HPDE6-E6E7 (cell line): ENCODE data around the gene ATP6V0B.

Experiments
- DNase-seq: peaks from one replicate; pipeline ENCODE4 v3.0.0; 2011; ENCODE audit warnings: missing footprints; ENCODE audit errors: extremely low spot score

ATP6V0B gene

DNA sequence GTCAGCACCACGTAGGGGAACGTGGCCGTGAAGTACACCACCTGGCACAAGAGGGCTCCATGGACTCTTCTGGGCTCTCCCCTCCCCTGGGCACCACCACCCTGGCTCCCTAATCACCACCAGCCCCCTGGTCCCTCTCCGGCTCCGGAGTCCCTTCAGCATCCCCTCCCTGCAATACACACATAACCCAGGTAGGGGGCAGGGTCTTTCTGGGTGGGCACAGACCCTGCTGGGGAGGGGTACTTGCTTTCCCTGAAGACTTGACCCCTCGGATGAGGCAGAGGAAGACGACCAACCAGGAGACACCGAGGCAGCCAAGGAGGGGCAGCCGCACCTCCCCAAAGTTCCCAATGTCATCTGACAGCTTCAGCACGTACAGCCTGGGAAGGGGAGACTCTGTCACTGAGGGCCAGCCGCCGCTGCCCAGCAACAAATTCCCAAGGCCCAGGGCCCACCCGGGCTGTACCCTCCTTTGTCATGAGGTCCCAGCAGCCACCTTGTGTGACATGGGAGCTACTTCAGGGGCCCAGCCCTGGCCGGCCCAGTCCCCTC is 27.9 kb downstream of the ATP6V0B start:
- DNase-seq, result no peak

DNA sequence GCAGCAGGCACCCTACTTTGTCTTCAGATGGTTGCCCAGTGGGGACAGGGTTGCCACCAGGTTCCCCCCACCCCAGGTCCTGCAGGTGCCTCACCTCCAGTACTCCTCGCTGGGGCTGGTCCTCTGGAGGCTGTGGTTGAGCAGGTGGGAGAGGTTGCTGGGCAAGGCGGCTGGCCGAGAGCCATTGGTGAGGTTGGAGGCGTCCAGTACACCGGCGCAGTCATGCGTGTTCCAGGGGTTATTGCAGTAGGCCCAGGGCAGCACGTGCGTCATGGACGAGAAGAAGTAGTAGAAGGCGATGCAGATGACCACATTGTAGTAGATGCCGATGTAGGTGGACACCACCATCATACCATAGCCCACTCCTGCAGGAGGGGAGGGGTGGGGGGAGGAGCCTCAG is 33.5 kb downstream of the ATP6V0B start:
- no peak for DNase-seq

- no peak for DNase-seq
These were observed 36.2 kb downstream of the ATP6V0B start for GRCh38 chr1:44010935-44011471.

DNA sequence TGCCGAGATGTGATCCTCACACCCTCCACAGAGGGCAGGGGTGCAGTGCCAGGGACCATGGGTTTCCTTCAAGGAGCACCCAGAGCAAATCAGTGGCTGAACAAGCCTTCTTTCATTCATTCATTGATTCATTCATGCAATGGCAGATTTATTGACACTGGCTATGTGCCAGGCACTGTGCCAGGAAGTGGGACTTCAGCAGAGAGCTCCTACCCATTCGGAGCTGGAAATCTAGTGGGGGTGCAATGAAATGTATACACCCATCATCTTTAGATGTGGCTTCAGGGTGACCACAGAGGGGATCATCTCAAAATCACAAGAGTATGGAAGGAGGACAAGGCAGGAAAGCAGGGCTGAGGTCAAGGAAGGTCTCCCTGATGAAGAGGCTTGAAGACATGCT is 37.6 kb downstream of the ATP6V0B start:
- DNase-seq, result no peak

DNA sequence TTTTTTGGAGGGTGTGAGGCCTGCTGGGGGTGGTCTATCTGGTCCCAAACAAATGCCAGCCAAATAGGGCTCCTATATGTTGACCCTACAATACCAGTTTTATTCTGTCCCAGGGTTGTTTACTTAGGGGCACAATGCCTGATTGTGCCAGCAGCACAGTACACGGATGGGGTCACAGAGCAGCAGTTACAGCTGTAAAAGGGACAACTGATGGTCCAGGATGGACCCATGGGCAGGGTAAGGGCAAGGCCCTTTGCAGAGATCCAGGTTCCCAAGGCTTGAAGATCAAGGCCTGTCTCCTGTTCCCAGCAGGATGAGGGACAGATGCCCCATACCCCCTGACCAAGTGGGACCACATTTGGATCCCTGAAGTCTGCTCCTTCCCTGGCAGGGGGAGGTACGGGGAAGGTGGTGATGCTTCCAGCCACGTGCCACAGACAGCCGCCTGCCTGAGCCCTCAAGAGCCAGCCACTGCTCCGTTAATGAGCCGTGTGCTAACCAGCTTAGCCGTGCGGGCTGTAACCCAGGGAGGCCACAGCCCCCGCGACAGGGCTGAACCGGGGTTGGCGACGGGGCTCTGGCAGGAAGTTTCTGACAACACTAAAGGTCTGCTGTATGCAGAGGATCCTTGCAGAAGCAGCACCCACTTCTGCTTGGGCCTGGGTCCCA is 38.3 kb downstream of the ATP6V0B start:
- no peak for DNase-seq

- no peak for DNase-seq
These were observed 39.2 kb downstream of the ATP6V0B start for GRCh38 chr1:44013949-44014348.

- DNase-seq, result no peak
These were observed 39.8 kb downstream of the ATP6V0B start for GRCh38 chr1:44014365-44015104.

GRCh38 chr1:44015206-44015605 is 40.4 kb downstream of the ATP6V0B start:
- DNase-seq, result no peak

DNA sequence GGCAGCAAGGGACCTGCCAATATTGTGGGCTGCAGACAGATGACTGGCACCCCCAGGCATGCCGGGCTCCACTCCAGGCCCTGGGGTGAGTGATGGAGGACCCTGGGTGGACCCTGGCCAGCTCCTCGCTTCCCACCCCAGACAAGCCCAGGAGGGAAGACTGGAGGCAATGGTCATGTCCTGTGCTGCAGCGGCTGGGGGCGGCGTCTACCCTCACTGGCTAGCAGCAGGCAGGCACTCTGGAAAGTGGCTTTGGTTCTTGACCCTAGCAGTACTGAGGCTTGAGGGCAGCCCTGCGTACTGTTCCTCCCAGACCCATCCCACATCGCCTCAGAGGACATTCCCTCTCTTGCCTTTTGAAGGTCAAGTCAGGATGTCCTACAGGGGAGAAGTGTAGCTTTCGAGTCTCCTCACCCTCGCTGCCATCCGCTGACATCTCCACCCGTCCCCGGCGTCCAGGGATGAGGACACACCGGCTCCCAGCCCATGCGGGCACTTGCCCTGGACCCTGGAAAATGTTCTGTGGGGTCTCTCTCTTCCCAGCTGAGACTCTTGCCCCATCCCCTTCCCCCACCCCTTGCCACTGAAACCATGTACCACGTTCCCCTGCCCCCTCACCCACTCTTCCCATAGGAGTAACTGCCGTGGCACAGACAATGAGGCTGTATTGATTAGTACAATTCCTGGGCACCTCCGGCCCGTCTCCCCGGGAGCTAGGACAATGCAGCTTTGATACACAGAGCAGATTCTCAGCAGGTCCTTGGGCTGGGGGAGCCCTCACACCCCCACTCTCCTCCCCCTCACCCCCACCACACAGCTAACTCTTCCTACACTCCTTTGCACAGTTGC is 41.5 kb downstream of the ATP6V0B start:
- no peak for DNase-seq

- no peak for DNase-seq
These were observed 42.2 kb downstream of the ATP6V0B start for GRCh38 chr1:44016890-44017400.

GRCh38 chr1:44019466-44019948 is 44.7 kb downstream of the ATP6V0B start:
- no peak for DNase-seq

GRCh38 chr1:44020464-44020863 is 45.7 kb downstream of the ATP6V0B start:
- DNase-seq, result no peak

- no peak for DNase-seq
These were observed 46.4 kb downstream of the ATP6V0B start for GRCh38 chr1:44021156-44021555.

DNA sequence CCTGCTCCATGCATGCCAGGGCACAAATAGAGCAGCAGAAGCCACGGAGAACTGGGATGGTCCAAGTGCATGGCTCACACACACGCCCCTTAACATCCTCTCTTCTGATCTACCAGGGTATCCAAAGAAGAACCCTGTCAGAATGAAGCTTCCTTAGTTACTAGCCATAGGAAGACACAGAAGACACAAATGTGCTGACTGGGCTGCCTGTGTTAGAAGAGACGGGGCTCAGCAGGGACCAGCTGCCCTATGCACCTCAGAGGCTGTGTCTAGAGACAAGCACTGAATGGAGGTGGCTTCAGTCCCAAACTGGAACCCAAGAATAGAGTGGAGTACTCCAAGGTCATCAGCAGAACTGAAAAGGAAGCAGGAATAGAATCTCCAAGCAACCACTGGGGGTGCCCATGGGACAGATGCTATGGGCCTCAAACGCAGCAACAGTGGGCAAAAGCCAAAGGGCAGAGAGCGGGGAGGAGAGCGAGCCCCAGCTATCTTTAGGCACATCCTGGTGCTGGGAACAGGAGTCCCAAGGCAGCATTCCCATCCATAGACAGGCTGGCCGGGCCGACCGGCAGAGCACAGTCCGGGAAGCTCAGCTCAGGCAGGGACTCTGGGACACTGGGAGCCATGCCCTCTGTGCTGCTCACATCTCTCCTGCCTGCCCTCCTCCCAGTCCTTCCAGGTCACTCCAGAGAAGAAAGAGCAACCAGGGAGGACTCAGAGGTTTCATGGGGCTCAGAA is 47.0 kb downstream of the ATP6V0B start:
- DNase-seq, result no peak

DNA sequence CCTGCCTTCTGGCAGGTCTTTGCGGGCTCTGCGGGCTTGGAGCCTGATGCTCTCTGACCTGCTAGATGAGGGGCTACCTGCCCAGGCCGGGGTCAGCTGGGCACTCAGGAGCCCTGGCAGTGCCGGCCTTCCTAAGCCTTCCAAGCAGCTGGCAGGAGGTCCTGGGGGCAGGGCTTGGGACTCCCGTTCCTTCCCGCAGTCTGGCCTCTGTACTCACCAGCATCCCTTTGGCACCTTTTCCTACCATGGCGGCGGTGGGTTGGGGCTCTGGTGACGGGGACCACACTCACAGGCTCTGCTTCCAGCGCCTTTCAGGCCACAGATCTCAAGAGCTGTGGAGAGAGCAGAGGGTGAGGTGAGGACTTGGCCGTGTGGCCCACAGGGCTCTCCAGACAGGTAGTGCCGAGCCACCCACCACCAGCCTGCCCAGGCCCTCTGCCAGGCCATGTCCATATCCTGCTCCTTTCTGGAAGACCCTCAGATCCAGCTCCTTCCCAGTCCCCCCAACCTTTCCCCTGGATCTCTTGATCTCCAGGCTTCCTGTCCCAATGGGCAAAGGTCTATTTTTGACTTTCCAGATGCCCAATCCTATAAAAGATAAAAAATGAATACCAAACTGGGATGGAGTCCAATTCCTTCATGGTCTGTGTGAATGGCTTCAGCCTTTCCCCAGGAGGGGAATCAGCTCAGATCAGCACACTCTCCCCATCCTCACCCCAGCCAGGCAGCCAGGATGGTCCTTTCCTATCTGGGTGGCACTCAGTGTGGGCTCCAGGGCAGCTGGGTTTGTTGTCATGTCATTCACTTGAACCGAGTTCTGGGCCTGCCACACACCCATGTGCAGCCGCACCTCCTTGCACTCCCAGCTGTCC is 49.5 kb downstream of the ATP6V0B start:
- no peak for DNase-seq

DNA sequence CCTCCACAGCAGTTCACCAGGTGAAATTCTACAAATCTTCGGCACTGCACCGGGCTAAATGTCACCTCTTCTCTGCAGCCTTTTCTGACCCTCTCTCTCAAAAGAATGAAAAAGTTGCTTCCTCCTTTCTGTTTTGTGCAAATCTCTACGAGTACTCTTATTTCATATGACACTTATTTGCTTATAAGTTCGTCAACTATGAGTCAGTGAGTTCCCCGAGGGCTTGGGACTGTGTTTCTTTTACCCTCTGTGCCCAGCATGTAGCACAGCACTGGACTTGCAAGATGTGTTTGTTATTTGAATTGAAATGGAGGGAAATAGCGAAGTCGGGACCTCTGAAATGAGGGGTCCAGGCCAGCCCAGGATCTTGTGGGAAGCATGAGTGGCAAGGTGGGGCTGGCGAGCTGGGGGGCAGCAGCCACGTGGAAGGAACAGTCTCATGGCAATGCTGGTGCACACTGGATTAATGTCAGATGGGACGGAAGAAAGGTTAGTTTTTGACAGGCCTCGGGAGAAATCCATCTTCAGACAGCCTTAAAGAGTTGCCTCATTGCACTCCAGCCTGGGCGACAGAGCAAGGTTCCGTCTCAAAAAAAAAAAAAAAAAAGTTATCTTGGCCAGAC is 50.3 kb downstream of the ATP6V0B start:
- DNase-seq, result no peak

DNA sequence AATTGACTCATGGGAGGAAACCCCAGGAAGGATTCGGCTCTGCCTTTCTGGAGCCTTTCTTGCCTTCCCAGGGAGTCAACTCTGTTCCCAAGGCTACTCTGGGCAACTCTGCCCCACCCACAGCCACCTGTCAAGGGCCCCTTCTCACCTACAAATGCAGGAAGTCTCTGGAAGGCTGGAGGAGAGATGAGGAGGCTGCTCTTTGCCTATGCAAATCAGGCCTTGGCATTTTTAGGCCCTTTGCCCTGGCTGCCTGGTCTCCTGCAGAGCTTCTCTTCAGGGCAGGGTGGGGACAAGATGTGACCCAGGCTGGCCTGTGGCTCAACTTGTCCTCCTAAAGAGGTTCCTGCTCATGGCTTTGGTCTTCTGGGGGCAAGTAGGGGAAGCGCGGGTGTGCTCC is 51.1 kb downstream of the ATP6V0B start:
- DNase-seq, result no peak

DNA sequence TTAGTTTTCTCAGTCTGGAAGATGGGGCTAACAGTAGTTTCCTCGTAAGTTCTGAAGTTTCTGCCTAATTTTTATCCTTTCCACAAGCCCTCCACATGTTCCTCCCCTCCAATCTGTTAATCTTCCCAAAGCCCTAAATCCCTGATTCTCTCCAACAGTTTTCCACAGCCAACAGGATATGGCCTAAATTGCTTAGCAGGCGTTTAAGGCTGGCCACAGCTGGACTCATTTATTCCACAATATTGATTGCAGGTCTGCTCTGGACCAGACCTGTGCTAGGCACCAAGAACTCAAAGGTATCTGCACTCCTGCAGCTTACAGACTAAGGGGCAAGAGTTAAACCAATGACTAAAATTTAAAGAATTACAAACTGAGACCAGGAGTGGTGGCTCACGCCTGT is 52.6 kb downstream of the ATP6V0B start:
- no peak for DNase-seq
